Measurements from ENCODE around the gene PFKFB4. TPM values are rescaled to one million over a fixed set of nuclear protein-coding genes. Genes with fewer than 3 reads are reported as not detected.

PFKFB4 gene
- total RNA-seq, 1 experiment from 2014 or later, result 12.3 TPM

GRCh38 chr3:48528048-48528447 lies 28.6 kb downstream of the PFKFB4 start:
- no peak overlapping the region for H2AFZ ChIP-seq (ENCODE audit: low read length)
- H3K36me3 Mint-ChIP-seq (ENCODE audit: insufficient read depth in 1 of 3, low read depth in 3 of 3), result peaks cover 19 to 63% (median 44%) of the 10 kb centered on the region in 3 experiments; a peak in 6 of 7 replicates
- no peaks in the 10 kb centered on the region for H3K27me3 Mint-ChIP-seq (ENCODE audit: low read depth)

More at GRCh38 chr3:48528048-48528447, 28.6 kb downstream of the PFKFB4 start:
- Mint-ChIP-seq H3K4me1 (no peaks in the 10 kb centered on the region), H3K27ac (peak overlapping the region in 1 of 3 experiments; percentile 14; a peak in 1 of 7 replicates), H3K4me3 (no peak overlapping the region), H3K9me3 (no peaks in the 10 kb centered on the region; a peak in 1 of 5 replicates)
- H3K9me3 ChIP-seq (ENCODE audit: control insufficient read depth, low read depth, low read length), result no peaks in the 10 kb centered on the region
- H3K79me2 ChIP-seq (ENCODE audit: insufficient read depth, low read length), result no peaks in the 10 kb centered on the region
- no peaks in the 10 kb centered on the region for H3K4me1 ChIP-seq (ENCODE audit: insufficient read depth, low read length)
- no peak overlapping the region for H2BK5ac ChIP-seq (ENCODE audit: insufficient read length, low read length)
- no peak overlapping the region for H3K56ac ChIP-seq (ENCODE audit: insufficient read length, low read depth, low read length)
- no peak for TF ChIP-seq CTCF (conservative IDR thresholded peaks at IDR 0.05)
- H3T11ph ChIP-seq (ENCODE audit: low read length), result no peak overlapping the region
- H3K23ac ChIP-seq (ENCODE audit: insufficient read length, low read depth, low read length), result no peak overlapping the region
- H2BK20ac ChIP-seq (ENCODE audit: low read depth, low read length, poor library complexity, severe bottlenecking), result no peak overlapping the region
- DNase-seq, result no peak
- no peaks in the 10 kb centered on the region for H3K23me2 ChIP-seq (ENCODE audit: insufficient read length, low read depth, low read length, poor library complexity, severe bottlenecking)
- H2AK5ac ChIP-seq (ENCODE audit: insufficient read length, low read length), result no peak overlapping the region
- H2BK12ac ChIP-seq (ENCODE audit: insufficient read length, low read depth, low read length), result no peak overlapping the region
- H3K14ac ChIP-seq (ENCODE audit: insufficient read depth, low read length), result no peak overlapping the region
- H4K20me1 ChIP-seq (ENCODE audit: control insufficient read depth, insufficient read depth, insufficient read length), result no peaks in the 10 kb centered on the region
- H4K8ac ChIP-seq (replicated peaks; ENCODE audit: insufficient read length, low read depth, low read length), result no peak overlapping the region
- no peak overlapping the region for H3K4me2 ChIP-seq (ENCODE audit: insufficient read depth, insufficient read length, low read length)
- WGBS (ENCODE audit: extremely low coverage, insufficient read length, low lambda C conversion rate), result no CpG with 5 or more reads among the region's 9 CpGs
- H4K5ac ChIP-seq (ENCODE audit: insufficient read length, low read depth, low read length), result no peak overlapping the region
- no peak overlapping the region for H4K91ac ChIP-seq (ENCODE audit: insufficient read length, low read depth, low read length)
- no peak overlapping the region for H2BK15ac ChIP-seq (ENCODE audit: low read depth, low read length)
- H3K4ac ChIP-seq (ENCODE audit: low read depth, low read length), result no peak overlapping the region
- H3K9ac ChIP-seq (ENCODE audit: extremely low read depth, insufficient read length, low read length), result no peak overlapping the region
- H3K79me1 ChIP-seq (ENCODE audit: insufficient read depth, low read depth, low read length, poor library complexity, severe bottlenecking), result no peaks in the 10 kb centered on the region
- H3K27me3 ChIP-seq (ENCODE audit: insufficient read depth, low read length), result no peaks in the 10 kb centered on the region
- no peak overlapping the region for H2BK120ac ChIP-seq (ENCODE audit: low read depth, low read length, poor library complexity, severe bottlenecking)
- H3K18ac ChIP-seq (ENCODE audit: insufficient read length, low read depth, low read length), result no peak overlapping the region
- H3K27ac ChIP-seq (ENCODE audit: insufficient read length, low read depth, low read length), result no peak overlapping the region
